Measurements from ENCODE around the gene SKA3.
"Not testable (repeated sequence)": the region's sequence is repeated elsewhere in the genome, so short reads cannot be mapped to it uniquely, and the experiment has no call there.

SKA3 gene

GRCh38 chr13:21165606-21166005, 10.7 kb downstream of the SKA3 start:
- not testable (repeated sequence) for DNase-seq (ENCODE audit: low spot score)

GRCh38 chr13:21164631-21165030, 11.7 kb downstream of the SKA3 start:
- no peak for DNase-seq (ENCODE audit: low spot score)

- no peak for DNase-seq (ENCODE audit: low spot score)
Measured at GRCh38 chr13:21152251-21152899, 24.0 kb downstream of the SKA3 start.

- no peak for DNase-seq (ENCODE audit: low spot score)
Measured at GRCh38 chr13:21150013-21150412, 26.3 kb downstream of the SKA3 start.

- peak; percentile 54 for DNase-seq (ENCODE audit: low spot score)
Measured at GRCh38 chr13:21149568-21149967, 26.8 kb downstream of the SKA3 start.

- DNase-seq (ENCODE audit: low spot score), result no peak
Measured at GRCh38 chr13:21148557-21149258, 27.6 kb downstream of the SKA3 start.

- DNase-seq (ENCODE audit: low spot score), result peak; percentile 26
Measured at GRCh38 chr13:21147827-21148226, 28.5 kb downstream of the SKA3 start.

- DNase-seq (ENCODE audit: low spot score), result no peak
Measured at GRCh38 chr13:21142766-21143165, 33.6 kb downstream of the SKA3 start.

GRCh38 chr13:21139374-21139773, 37.0 kb downstream of the SKA3 start:
- DNase-seq (ENCODE audit: low spot score), result no peak

- DNase-seq (ENCODE audit: low spot score), result no peak
Measured at GRCh38 chr13:21138561-21138960, 37.8 kb downstream of the SKA3 start.

GRCh38 chr13:21137696-21138095, 38.7 kb downstream of the SKA3 start:
- DNase-seq (ENCODE audit: low spot score), result no peak

- DNase-seq (ENCODE audit: low spot score), result not testable (repeated sequence)
Measured at GRCh38 chr13:21135833-21136232, 40.5 kb downstream of the SKA3 start.

GRCh38 chr13:21134475-21134874, 41.9 kb downstream of the SKA3 start:
- no peak for DNase-seq (ENCODE audit: low spot score)

GRCh38 chr13:21133077-21133476, 43.3 kb downstream of the SKA3 start:
- no peak for DNase-seq (ENCODE audit: low spot score)

GRCh38 chr13:21130116-21130515, 46.2 kb downstream of the SKA3 start:
- no peak for DNase-seq (ENCODE audit: low spot score)

GRCh38 chr13:21124852-21125251, 51.5 kb downstream of the SKA3 start:
- peak; percentile 48 for DNase-seq (ENCODE audit: low spot score)

GRCh38 chr13:21123956-21124355, 52.4 kb downstream of the SKA3 start:
- no peak for DNase-seq (ENCODE audit: low spot score)

GRCh38 chr13:21121616-21122015, 54.7 kb downstream of the SKA3 start:
- DNase-seq (ENCODE audit: low spot score), result no peak

- no peak for DNase-seq (ENCODE audit: low spot score)
Measured at GRCh38 chr13:21120191-21120590, 56.2 kb downstream of the SKA3 start.

- DNase-seq (ENCODE audit: low spot score), result no peak
Measured at GRCh38 chr13:21119526-21119925, 56.8 kb downstream of the SKA3 start.

GRCh38 chr13:21118180-21118579, 58.2 kb downstream of the SKA3 start:
- DNase-seq (ENCODE audit: low spot score), result no peak

- DNase-seq (ENCODE audit: low spot score), result no peak
Measured at GRCh38 chr13:21117104-21117809, 59.1 kb downstream of the SKA3 start.

GRCh38 chr13:21116141-21116540, 60.2 kb downstream of the SKA3 start:
- DNase-seq (ENCODE audit: low spot score), result no peak

All from NAMALWA (cell line).